HG02973 (cell line): ENCODE results near the gene DACT2.

ENCODE experiments used
- ATAC-seq: cut with Tn5 transposase; IDR thresholded peaks from one replicate; pipeline ENCODE4 v1.9.1; 2021; ENCODE audit warnings: moderate library complexity; ENCODE audit not compliant: unreplicated experiment

The DACT2 gene

GRCh38 chr6:168349718-168350210 lies 30.2 kb upstream of the DACT2 start:
- no peak for ATAC-seq

GRCh38 chr6:168348186-168348585 lies 28.6 kb upstream of the DACT2 start:
- ATAC-seq, result no peak

- ATAC-seq, result no peak
These were observed 28.0 kb upstream of the DACT2 start for GRCh38 chr6:168347615-168348014.

- ATAC-seq, result no peak
These were observed 27.5 kb upstream of the DACT2 start for GRCh38 chr6:168347053-168347452.

GRCh38 chr6:168345896-168346754 lies 26.5 kb upstream of the DACT2 start:
- no peak for ATAC-seq

- no peak for ATAC-seq
These were observed 25.7 kb upstream of the DACT2 start for GRCh38 chr6:168345266-168345665.

- no peak for ATAC-seq
These were observed 24.8 kb upstream of the DACT2 start for GRCh38 chr6:168344338-168344737.

GRCh38 chr6:168343239-168344150 lies 23.9 kb upstream of the DACT2 start:
- ATAC-seq, result no peak

GRCh38 chr6:168342636-168343035 lies 23.1 kb upstream of the DACT2 start:
- ATAC-seq, result no peak

GRCh38 chr6:168341280-168341900 lies 21.8 kb upstream of the DACT2 start:
- ATAC-seq, result no peak

- ATAC-seq, result no peak
These were observed 21.2 kb upstream of the DACT2 start for GRCh38 chr6:168340819-168341218.

- ATAC-seq, result no peak
These were observed 19.2 kb upstream of the DACT2 start for GRCh38 chr6:168338777-168339176.

GRCh38 chr6:168336967-168337366 lies 17.4 kb upstream of the DACT2 start:
- no peak for ATAC-seq

- no peak for ATAC-seq
These were observed 14.4 kb upstream of the DACT2 start for GRCh38 chr6:168333989-168334388.

GRCh38 chr6:168333491-168333890 lies 13.9 kb upstream of the DACT2 start:
- no peak for ATAC-seq

- ATAC-seq, result no peak
These were observed 13.5 kb upstream of the DACT2 start for GRCh38 chr6:168333039-168333438.

GRCh38 chr6:168332020-168332419 lies 12.4 kb upstream of the DACT2 start:
- no peak for ATAC-seq

GRCh38 chr6:168331058-168331457 lies 11.5 kb upstream of the DACT2 start:
- ATAC-seq, result no peak

- ATAC-seq, result no peak
These were observed 10.8 kb upstream of the DACT2 start for GRCh38 chr6:168330403-168330802.

GRCh38 chr6:168328086-168328485 lies 8.5 kb upstream of the DACT2 start:
- ATAC-seq, result no peak
